NT2/D1 (cell line): ENCODE measurements around the gene VAMP1.

ENCODE experiments used
- DNase-seq: peaks from one replicate; pipeline ENCODE4 v3.0.0-alpha.2; 2011; ENCODE audit warnings: low read depth, low spot score
- H3K27me3 ChIP-seq: 2 replicates; pipeline ENCODE4 v1.6.0; 2011; ENCODE audit warnings: mild to moderate bottlenecking; ENCODE audit not compliant: insufficient read length, insufficient read depth
- H3K36me3 ChIP-seq: 2 replicates; pipeline ENCODE4 v1.6.1; 2011; ENCODE audit warnings: mild to moderate bottlenecking, low read length, mixed read lengths; ENCODE audit not compliant: insufficient read depth, insufficient read length
- H3K4me1 ChIP-seq: 2 replicates; pipeline ENCODE4 v1.5.1; 2011; ENCODE audit not compliant: insufficient read depth, insufficient read length
- H3K4me3 ChIP-seq: 2 replicates; pipeline ENCODE4 v1.5.1; 2011; ENCODE audit warnings: low read depth; ENCODE audit not compliant: insufficient read length
- H3K9ac ChIP-seq: 2 replicates; pipeline ENCODE4 v1.6.0; 2011; ENCODE audit warnings: low read depth; ENCODE audit not compliant: insufficient read length
- H3K9me3 ChIP-seq: 2 replicates; pipeline ENCODE4 v1.5.1; 2011; ENCODE audit warnings: mild to moderate bottlenecking, low read length; ENCODE audit not compliant: insufficient read depth
- SUZ12 ChIP-seq: IDR thresholded peaks from 2 replicates; pipeline ENCODE4 v1.6.1; 2011; ENCODE audit not compliant: insufficient read length, insufficient read depth; ENCODE audit errors: extremely low read depth
- YY1 ChIP-seq: IDR thresholded peaks from 2 replicates; pipeline ENCODE4 v1.6.1; 2011; ENCODE audit not compliant: insufficient read length, insufficient read depth
- ZNF274 ChIP-seq: IDR thresholded peaks from 2 replicates; pipeline ENCODE4 v1.6.1; 2011; ENCODE audit warnings: mild to moderate bottlenecking, low read depth, low read length

Gene VAMP1

GRCh38 chr12:6466184-6466573 lies 4.3 kb downstream of the VAMP1 start:
- DNase-seq = no peak
- no peak overlapping the region for H3K4me3 ChIP-seq
- TF ChIP-seq YY1 (no peak), SUZ12 (no peak)
- H3K4me1 ChIP-seq = peaks cover 11% of the 10 kb centered on the region
- peaks cover 13% of the 10 kb centered on the region; the same call in 1 of the 2 replicates for H3K9me3 ChIP-seq
- no peaks in the 10 kb centered on the region for H3K27me3 ChIP-seq
- H3K36me3 ChIP-seq = peaks cover 74% of the 10 kb centered on the region
- H3K9ac ChIP-seq = no peak overlapping the region

GRCh38 chr12:6465467-6466183 lies 4.9 kb downstream of the VAMP1 start:
- TF ChIP-seq ZNF274 = no peak
- TF ChIP-seq YY1 = no peak
- peaks cover 80% of the 10 kb centered on the region for H3K36me3 ChIP-seq

GRCh38 chr12:6464531-6464930 lies 5.9 kb downstream of the VAMP1 start:
- TF ChIP-seq ZNF274 = no peak
- TF ChIP-seq SUZ12 = no peak
- TF ChIP-seq YY1 = no peak
- Histone ChIP-seq H3K27me3 (no peaks in the 10 kb centered on the region), H3K4me3 (no peak overlapping the region), H3K36me3 (peaks cover 88% of the 10 kb centered on the region), H3K4me1 (peaks cover 7% of the 10 kb centered on the region), H3K9ac (no peak overlapping the region), H3K9me3 (peaks cover 13% of the 10 kb centered on the region; the same call in 1 of the 2 replicates)
- DNase-seq = no peak

More at GRCh38 chr12:6465467-6466183, 4.9 kb downstream of the VAMP1 start:
- DNase-seq = peak; percentile 97
- H3K27me3 ChIP-seq = no peaks in the 10 kb centered on the region
- H3K4me1 ChIP-seq = peaks cover 10% of the 10 kb centered on the region
- no peak overlapping the region for H3K4me3 ChIP-seq
- no peak overlapping the region for H3K9ac ChIP-seq
- peaks cover 13% of the 10 kb centered on the region; the same call in 1 of the 2 replicates for H3K9me3 ChIP-seq

GRCh38 chr12:6463858-6464257 lies 6.6 kb downstream of the VAMP1 start:
- no peak for TF ChIP-seq SUZ12
- no peak for TF ChIP-seq ZNF274
- TF ChIP-seq YY1 = no peak
- Histone ChIP-seq H3K36me3 (peaks cover 91% of the 10 kb centered on the region), H3K4me3 (no peak overlapping the region), H3K4me1 (peaks cover 5% of the 10 kb centered on the region), H3K9ac (no peak overlapping the region), H3K9me3 (peaks cover 13% of the 10 kb centered on the region; the same call in 1 of the 2 replicates), H3K27me3 (no peaks in the 10 kb centered on the region)
- no peak for DNase-seq

- H3K4me3 ChIP-seq = no peak overlapping the region
- peaks cover 91% of the 10 kb centered on the region for H3K36me3 ChIP-seq
- TF ChIP-seq ZNF274 (no peak), YY1 (no peak), SUZ12 (no peak)
- DNase-seq = no peak
- H3K9ac ChIP-seq = no peak overlapping the region
- peaks cover 5% of the 10 kb centered on the region for H3K4me1 ChIP-seq
- no peaks in the 10 kb centered on the region for H3K27me3 ChIP-seq
- peaks cover 8% of the 10 kb centered on the region; the same call in 1 of the 2 replicates for H3K9me3 ChIP-seq
Measured at GRCh38 chr12:6463216-6463615, 7.3 kb downstream of the VAMP1 start.

- no peaks in the 10 kb centered on the region for H3K9me3 ChIP-seq
- peaks cover 90% of the 10 kb centered on the region for H3K36me3 ChIP-seq
- H3K4me1 ChIP-seq = peaks cover 5% of the 10 kb centered on the region
- TF ChIP-seq ZNF274 (no peak), SUZ12 (no peak), YY1 (no peak)
- H3K9ac ChIP-seq = no peak overlapping the region
- no peak overlapping the region for H3K4me3 ChIP-seq
- H3K27me3 ChIP-seq = no peaks in the 10 kb centered on the region
- no peak for DNase-seq
Measured at GRCh38 chr12:6462234-6462995, 8.1 kb downstream of the VAMP1 start.
